Ammon's horn (tissue), 1 donor: ENCODE measurements around the gene BCL11A.

Source experiments
- DNase-seq: peaks from one replicate; pipeline ENCODE4 v3.0.0-alpha.2; 2016; ENCODE audit warnings: low spot score

BCL11A gene

GRCh38 chr2:60553495-60554073 is at the start of gene BCL11A:
Gene BCL11A (minus strand): TSS chr2:60553654. CDS start chr2:60553270, 384 bp downstream.
- peak; percentile 58 for DNase-seq

- no peak for DNase-seq
Observed at GRCh38 chr2:60602828-60603532, 49.5 kb upstream of the BCL11A start.

GRCh38 chr2:60602388-60602787 is 48.9 kb upstream of the BCL11A start:
- DNase-seq, result no peak

GRCh38 chr2:60598271-60598670 is 44.8 kb upstream of the BCL11A start:
- DNase-seq, result no peak

GRCh38 chr2:60597346-60597745 is 43.9 kb upstream of the BCL11A start:
- DNase-seq, result no peak

GRCh38 chr2:60596411-60596810 is 43.0 kb upstream of the BCL11A start:
- DNase-seq, result no peak

GRCh38 chr2:60595953-60596352 is 42.5 kb upstream of the BCL11A start:
- DNase-seq, result no peak

- DNase-seq, result no peak
Observed at GRCh38 chr2:60589104-60589503, 35.6 kb upstream of the BCL11A start.

- no peak for DNase-seq
Observed at GRCh38 chr2:60586081-60586480, 32.6 kb upstream of the BCL11A start.

- no peak for DNase-seq
Observed at GRCh38 chr2:60585276-60585675, 31.8 kb upstream of the BCL11A start.

- DNase-seq, result no peak
Observed at GRCh38 chr2:60583604-60584003, 30.1 kb upstream of the BCL11A start.

- DNase-seq, result peak; percentile 80
Observed at GRCh38 chr2:60581433-60582282, 28.2 kb upstream of the BCL11A start.

- DNase-seq, result no peak
Observed at GRCh38 chr2:60577682-60578283, 24.3 kb upstream of the BCL11A start.

GRCh38 chr2:60573251-60573650 is 19.8 kb upstream of the BCL11A start:
- no peak for DNase-seq

- no peak for DNase-seq
Observed at GRCh38 chr2:60570251-60570650, 16.8 kb upstream of the BCL11A start.

- DNase-seq, result no peak
Observed at GRCh38 chr2:60569680-60570111, 16.2 kb upstream of the BCL11A start.

GRCh38 chr2:60567919-60568768 is 14.7 kb upstream of the BCL11A start:
- no peak for DNase-seq

GRCh38 chr2:60567096-60567495 is 13.6 kb upstream of the BCL11A start:
- no peak for DNase-seq

GRCh38 chr2:60565472-60565871 is 12.0 kb upstream of the BCL11A start:
- DNase-seq, result no peak

GRCh38 chr2:60560734-60561644 is 7.5 kb upstream of the BCL11A start:
- DNase-seq, result no peak
